Breast epithelium (tissue), 3 donors: ENCODE results near the gene NPBWR2.

Experiments used
- POLR2A ChIP-seq: fragments of 450-650 bp; IDR thresholded peaks from one replicate; pipeline ENCODE4 v1.6.1; 2016; ENCODE audit warnings: antibody characterized with exemption, mild to moderate bottlenecking, moderate library complexity
- POLR2AphosphoS5 ChIP-seq, 3 donors: sonication (generic); formaldehyde crosslinking; IDR thresholded peaks; one replicate each; pipeline ENCODE4 v1.6.1; 2017; ENCODE audit warnings: antibody characterized with exemption in 3 of 3
- TF ChIP-seq, protein P1 (sequence below), 3 donors: fragments of 450-650 bp; IDR thresholded peaks; one replicate each; pipeline ENCODE4 v1.5.1; 2016 to 2017; ENCODE audit warnings: antibody characterized with exemption in 3 of 3, mild to moderate bottlenecking in 3 of 3, moderate library complexity in 3 of 3

GRCh38 chr20:64055396-64055892 is 51.9 kb downstream of the NPBWR2 start:
- TF ChIP-seq POLR2A (no peak), POLR2AphosphoS5 (IDR thresholded peaks at IDR 0.05) (no peak)
- TF ChIP-seq, protein P1, sequence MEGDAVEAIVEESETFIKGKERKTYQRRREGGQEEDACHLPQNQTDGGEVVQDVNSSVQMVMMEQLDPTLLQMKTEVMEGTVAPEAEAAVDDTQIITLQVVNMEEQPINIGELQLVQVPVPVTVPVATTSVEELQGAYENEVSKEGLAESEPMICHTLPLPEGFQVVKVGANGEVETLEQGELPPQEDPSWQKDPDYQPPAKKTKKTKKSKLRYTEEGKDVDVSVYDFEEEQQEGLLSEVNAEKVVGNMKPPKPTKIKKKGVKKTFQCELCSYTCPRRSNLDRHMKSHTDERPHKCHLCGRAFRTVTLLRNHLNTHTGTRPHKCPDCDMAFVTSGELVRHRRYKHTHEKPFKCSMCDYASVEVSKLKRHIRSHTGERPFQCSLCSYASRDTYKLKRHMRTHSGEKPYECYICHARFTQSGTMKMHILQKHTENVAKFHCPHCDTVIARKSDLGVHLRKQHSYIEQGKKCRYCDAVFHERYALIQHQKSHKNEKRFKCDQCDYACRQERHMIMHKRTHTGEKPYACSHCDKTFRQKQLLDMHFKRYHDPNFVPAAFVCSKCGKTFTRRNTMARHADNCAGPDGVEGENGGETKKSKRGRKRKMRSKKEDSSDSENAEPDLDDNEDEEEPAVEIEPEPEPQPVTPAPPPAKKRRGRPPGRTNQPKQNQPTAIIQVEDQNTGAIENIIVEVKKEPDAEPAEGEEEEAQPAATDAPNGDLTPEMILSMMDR (IDR thresholded peaks at IDR 0.05) = no peak
